ENCODE results near the gene RASIP1. TPM values are rescaled to one million over a fixed set of nuclear protein-coding genes. Genes with fewer than 3 reads are reported as not detected.

RASIP1 gene
- total and polyA plus RNA-seq, 2 of the 8 experiments (the other 6 are each of a cell fraction or from before 2014, with no cell fraction given) = 9.3 to 11.4 TPM

DNA sequence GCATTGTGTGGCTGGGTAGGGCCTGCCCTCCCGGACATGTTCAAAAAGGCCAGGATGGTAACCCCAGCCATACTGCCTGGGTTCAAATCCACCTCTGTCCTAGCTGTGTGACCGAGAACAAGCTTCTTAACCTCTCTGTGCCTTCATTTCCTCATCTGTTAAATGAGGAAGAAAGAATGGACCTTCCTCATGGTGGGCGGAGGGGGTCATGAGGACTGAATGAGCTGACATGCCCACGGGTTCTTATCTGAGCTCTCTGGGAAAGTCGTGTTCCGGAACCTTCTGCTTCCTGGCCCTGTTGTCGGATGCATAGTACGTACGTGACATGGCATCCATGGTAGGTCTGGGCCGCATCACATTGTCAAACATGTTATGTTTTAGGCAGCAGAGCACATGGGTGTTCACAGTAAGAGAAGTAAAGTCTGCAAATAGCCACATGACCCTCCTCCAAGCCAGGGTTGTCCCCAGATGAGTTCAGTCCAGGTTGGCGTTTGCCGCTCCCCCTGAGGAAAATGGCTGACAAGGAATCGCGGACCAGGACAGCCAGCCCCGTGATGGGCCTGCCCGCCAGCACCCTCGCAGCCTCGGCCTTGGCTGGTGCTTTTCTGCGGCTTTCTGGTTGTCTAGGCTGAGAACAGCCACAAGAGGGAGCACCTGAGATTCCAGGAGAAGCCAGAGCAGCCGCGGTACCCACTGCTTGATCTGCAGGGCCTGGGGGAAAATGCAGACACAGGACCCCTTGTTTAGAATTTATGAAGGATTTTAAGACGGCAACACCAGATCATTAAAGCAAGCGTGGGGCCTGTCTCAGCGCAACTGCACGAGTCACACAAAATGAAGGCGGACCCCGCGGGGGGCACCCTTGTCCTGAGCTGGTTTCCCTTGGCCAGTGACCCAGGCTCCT lies 65.2 kb downstream of the RASIP1 start:
- Histone ChIP-seq H2BK20ac (ENCODE audit: low read length) (peak overlapping the region; percentile 99; the same call in 1 of the 2 replicates), H4K5ac (ENCODE audit: insufficient read length, low read depth, low read length) (peak overlapping the region; percentile 0), H4K8ac (ENCODE audit: extremely low read depth, insufficient read depth, low read length) (peak overlapping the region; percentile 73), H2BK120ac (replicated peaks; ENCODE audit: low read depth, low read length) (peak overlapping the region; percentile 74), H3K79me1 (ENCODE audit: low read depth, low read length) (no peaks in the 10 kb centered on the region), H3K4ac (replicated peaks; ENCODE audit: insufficient read length, low read depth, low read length) (peak overlapping the region; percentile 11), H3K9ac (replicated peaks in 1 of 4; ENCODE audit: extremely low read depth in 1 of 4, low read depth in 3 of 4, low read length in 3 of 4) (no peak overlapping the region), H3K27me3 (replicated peaks in 1 of 4; ENCODE audit: control insufficient read depth in 3 of 4, extremely low read depth in 1 of 4, insufficient read depth in 3 of 4, low read length in 3 of 4) (peaks cover 0 to 5% (median 3%) of the 10 kb centered on the region in 4 experiments; a peak in 2 of 7 replicates), H3K79me2 (ENCODE audit: control insufficient read depth in 1 of 2, insufficient read depth in 2 of 2, low read length in 2 of 2) (no peaks in the 10 kb centered on the region), H3K23me2 (ENCODE audit: low read depth, low read length) (peaks cover 12% of the 10 kb centered on the region; the same call in 1 of the 2 replicates), H4K20me1 (replicated peaks in 1 of 2; ENCODE audit: control insufficient read depth in 1 of 2, insufficient read depth in 2 of 2, low read length in 2 of 2) (no peaks in the 10 kb centered on the region), H2BK5ac (ENCODE audit: low read depth, low read length) (peak overlapping the region; percentile 91; the same call in 1 of the 2 replicates), H3K4me2 (ENCODE audit: insufficient read depth in 1 of 2, low read depth in 2 of 2, low read length in 2 of 2) (peak overlapping the region; percentile 18 to 36; a peak in 2 of 4 replicates), H2BK12ac (ENCODE audit: low read depth, low read length) (peak overlapping the region; percentile 92; the same call in 1 of the 2 replicates), H3K23ac (ENCODE audit: insufficient read length) (no peak overlapping the region), H3K4me1 (replicated peaks in 1 of 4; ENCODE audit: control insufficient read depth in 3 of 4, insufficient read depth in 4 of 4, low read length in 3 of 4) (peaks cover 2 to 23% (median 19%) of the 10 kb centered on the region in 4 experiments), H3K9me3 (ENCODE audit: insufficient read depth in 2 of 2, low read depth in 1 of 2, low read length in 1 of 2) (no peaks in the 10 kb centered on the region), H3K14ac (ENCODE audit: insufficient read length) (no peak overlapping the region), H3K36me3 (ENCODE audit: control insufficient read depth in 2 of 4, insufficient read depth in 4 of 4, low read length in 3 of 4) (no peaks in the 10 kb centered on the region), H3K4me3 (ENCODE audit: extremely low read depth in 1 of 4, insufficient read depth in 2 of 4, low read depth in 3 of 4, low read length in 4 of 4) (peak overlapping the region in 1 of 4 experiments; percentile 15; a peak in 1 of 8 replicates), H2AK5ac (ENCODE audit: low read depth, low read length) (peak overlapping the region; percentile 95; the same call in 1 of the 2 replicates), H2BK15ac (ENCODE audit: low read length) (peak overlapping the region; percentile 29; the same call in 1 of the 2 replicates), H4K91ac (replicated peaks; ENCODE audit: insufficient read length, low read length) (peak overlapping the region; percentile 81), H3K56ac (replicated peaks; ENCODE audit: insufficient read length, low read depth, low read length) (peak overlapping the region; percentile 27), H3K18ac (ENCODE audit: extremely low read depth, low read length) (peak overlapping the region; percentile 75), H3K27ac (ENCODE audit: low read depth, low read length) (no peak overlapping the region), H2AFZ (ENCODE audit: low read length) (no peak overlapping the region)
- ChIA-PET POLR2A (ENCODE audit: partially characterized antibody) (interaction anchor here (0.6 to 2.6 kb wide), 10 partner anchors 11 to 63 kb away, joined by 3 to 16 read pairs (median 4); partner anchors contain the start of gene FUT2), CTCF (ENCODE audit: partially characterized antibody) (interaction anchor here (0.6 to 5.8 kb wide), 46 partner anchors 9 to 385 kb away, joined by 3 to 59 read pairs (median 4); partner anchors contain the start of genes CA11 and FUT2)
- FAIRE-seq = peak; percentile 93
- peak in 1 of 2 experiments; percentile 90 for DNase-seq (ENCODE audit: low read depth in 1 of 2, low spot score in 2 of 2)
- WGBS, 2 experiments (ENCODE audit: extremely low coverage in 1 of 2, insufficient coverage in 1 of 2, insufficient read length in 1 of 2, insufficient replicate concordance in 2 of 2, low coverage in 1 of 2, low lambda C conversion rate in 2 of 2, missing lambda C conversion rate in 1 of 2) = 42% methylated on average over 27 of the region's 28 CpGs; no CpG with 5 or more reads in 1 of the 2 experiments
- no peak for TF ChIP-seq POLR2AphosphoS5 (IDR thresholded peaks at IDR 0.05; ENCODE audit: low read depth, low read length)
- TF ChIP-seq CHD2 (IDR thresholded peaks at IDR 0.05; ENCODE audit: low read length) = no peak
- no peak for TF ChIP-seq BCL11A (IDR thresholded peaks at IDR 0.05; ENCODE audit: low read depth in 2 of 2, low read length in 2 of 2)
- no peak for TF ChIP-seq NRF1 (IDR thresholded peaks at IDR 0.05; ENCODE audit: low read depth, low read length)
- TF ChIP-seq SUZ12 (IDR thresholded peaks at IDR 0.05; ENCODE audit: low read length) = no peak
- TF ChIP-seq, protein P1, sequence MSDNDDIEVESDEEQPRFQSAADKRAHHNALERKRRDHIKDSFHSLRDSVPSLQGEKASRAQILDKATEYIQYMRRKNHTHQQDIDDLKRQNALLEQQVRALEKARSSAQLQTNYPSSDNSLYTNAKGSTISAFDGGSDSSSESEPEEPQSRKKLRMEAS (IDR thresholded peaks at IDR 0.05) = no peak
- TF ChIP-seq MAFK (IDR thresholded peaks at IDR 0.05; ENCODE audit: low read depth, low read length) = no peak
- no peak for TF ChIP-seq RNF2 (IDR thresholded peaks at IDR 0.05; ENCODE audit: borderline replicate concordance, low read depth, low read length, missing control alignments, poor library complexity, severe bottlenecking)
- no peak for TF ChIP-seq SP4 (IDR thresholded peaks at IDR 0.05; ENCODE audit: low read length)
- peak; percentile 82 for TF ChIP-seq TEAD4 (IDR thresholded peaks at IDR 0.05; ENCODE audit: low read depth, low read length)

Measured in H1 (cell line).